Lung (tissue), 16 donors: ENCODE measurements around the gene PVR. TPM values are rescaled to one million over a fixed set of nuclear protein-coding genes. Genes with fewer than 3 reads are reported as not detected.

Experiments used
- ATAC-seq: fragments of 200-7000 bp; cut with Tn5 transposase; one replicate; pipeline ENCODE4 v1.9.1; 2020; ENCODE audit warnings: moderate number of reproducible peaks; ENCODE audit not compliant: insufficient read depth, low FRiP score
- DNase-seq, 3 donors: peaks; one replicate each; pipeline ENCODE4 v3.0.0-alpha.2; 2013 to 2017
- H3K27ac ChIP-seq, 2 donors: one replicate each; pipeline ENCODE4 v1.5.1; 2013; ENCODE audit warnings: mild to moderate bottlenecking in 2 of 2, moderate library complexity in 2 of 2, control low read depth in 1 of 2, inconsistent platforms in 1 of 2, low read depth in 1 of 2, low read length in 1 of 2
- H3K27me3 ChIP-seq, 3 donors: one replicate each; pipeline ENCODE4 v1.5.1; 2013; ENCODE audit warnings: low read length in 2 of 3; ENCODE audit not compliant: control insufficient read depth in 3 of 3, insufficient read depth in 3 of 3
- H3K36me3 ChIP-seq, 4 donors: one replicate each; pipeline ENCODE4 v1.5.1; 2013; ENCODE audit warnings: low read length in 4 of 4, mild to moderate bottlenecking in 1 of 4, moderate library complexity in 1 of 4; ENCODE audit not compliant: control insufficient read depth in 4 of 4, insufficient read depth in 4 of 4
- H3K4me1 ChIP-seq, 5 donors: one replicate each; pipeline ENCODE4 v1.5.1; 2013; ENCODE audit warnings: low read length in 5 of 5, mild to moderate bottlenecking in 2 of 5, moderate library complexity in 1 of 5; ENCODE audit not compliant: control insufficient read depth in 5 of 5, insufficient read depth in 5 of 5
- H3K4me3 ChIP-seq: one replicate; pipeline ENCODE4 v1.5.1; 2013; ENCODE audit warnings: mild to moderate bottlenecking, control low read depth, moderate library complexity
- H3K9ac ChIP-seq, 2 donors: one replicate each; pipeline ENCODE4 v1.5.1; 2013; ENCODE audit warnings: low read length in 2 of 2, control low read depth in 1 of 2; ENCODE audit not compliant: insufficient read depth in 1 of 2
- H3K9me3 ChIP-seq, 4 donors: one replicate each; pipeline ENCODE4 v1.5.1; 2013; ENCODE audit warnings: low read length in 3 of 4, mild to moderate bottlenecking in 1 of 4, moderate library complexity in 1 of 4; ENCODE audit not compliant: control insufficient read depth in 4 of 4, insufficient read depth in 3 of 4
- WGBS, 2 donors: extraction: QIAGEN DNeasy Blood & Tissue Kit; methylation state at CpG; one replicate each; pipeline ENCODE4 v1.1.7; 2013; 5-methylcytosine and 5-hydroxymethylcytosine counted together
- long read RNA-seq, 5 donors: transcript quantifications; one replicate each; lab custom pipeline, GENCODE V29; 2026
- polyA plus RNA-seq, 2 donors: library from polyadenylated mRNA; stranded (reverse); fragments of 200-250 nt; gene quantifications; one replicate each; pipeline ENCODE4 v1.2.1, GENCODE V29; 2013
- total RNA-seq, 2 donors: library from RNA; depleted of rRNA in 1 of 2; stranded (reverse); fragments of >200 nt in 1 of 2; gene quantifications; one replicate each; pipeline ENCODE4 v1.2.1, GENCODE V29; 2014 to 2021
- TF ChIP-seq, protein P1 (sequence below): IDR thresholded peaks from 2 replicates; pipeline ENCODE4 v1.5.1; 2012; ENCODE audit warnings: mild to moderate bottlenecking; ENCODE audit errors: control extremely low read depth, extremely low read depth
- donor health status: control.
- donor health status: control.
- donor health status: Bipolar disorder and iron deficiency.
- donor health status: healthy.
- donor health status: DM: yes; HTN: yes; CAD: no.

PVR gene, protein sequence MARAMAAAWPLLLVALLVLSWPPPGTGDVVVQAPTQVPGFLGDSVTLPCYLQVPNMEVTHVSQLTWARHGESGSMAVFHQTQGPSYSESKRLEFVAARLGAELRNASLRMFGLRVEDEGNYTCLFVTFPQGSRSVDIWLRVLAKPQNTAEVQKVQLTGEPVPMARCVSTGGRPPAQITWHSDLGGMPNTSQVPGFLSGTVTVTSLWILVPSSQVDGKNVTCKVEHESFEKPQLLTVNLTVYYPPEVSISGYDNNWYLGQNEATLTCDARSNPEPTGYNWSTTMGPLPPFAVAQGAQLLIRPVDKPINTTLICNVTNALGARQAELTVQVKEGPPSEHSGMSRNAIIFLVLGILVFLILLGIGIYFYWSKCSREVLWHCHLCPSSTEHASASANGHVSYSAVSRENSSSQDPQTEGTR
- total RNA-seq = 10 to 100 TPM; 26.5 to 46.4 TPM
- polyA plus RNA-seq = 10 to 100 TPM; 26.4 to 51.6 TPM
- long read RNA-seq, donor 1, transcript PVR-205 (8 exons, 3,325 nt) = major isoform, 5 of 18 reads
- long read RNA-seq, donor 1, partial matches to known transcripts = 11 of 18 reads
- long read RNA-seq, donor 1, other reads (novel, unspliced or antisense) = 0 of 18 reads
- long read RNA-seq, donor 2, partial matches to known transcripts = 0 of 3 reads
- long read RNA-seq, donor 2, other reads (novel, unspliced or antisense) = 0 of 3 reads
- long read RNA-seq, donor 3, partial matches to known transcripts = 0 of 1 reads
- long read RNA-seq, donor 3, other reads (novel, unspliced or antisense) = 0 of 1 reads
- long read RNA-seq, donor 4, partial matches to known transcripts = 12 of 13 reads
- long read RNA-seq, donor 4, other reads (novel, unspliced or antisense) = 0 of 13 reads
- long read RNA-seq, donor 5, partial matches to known transcripts = 0 of 4 reads
- long read RNA-seq, donor 5, other reads (novel, unspliced or antisense) = 0 of 4 reads

DNA sequence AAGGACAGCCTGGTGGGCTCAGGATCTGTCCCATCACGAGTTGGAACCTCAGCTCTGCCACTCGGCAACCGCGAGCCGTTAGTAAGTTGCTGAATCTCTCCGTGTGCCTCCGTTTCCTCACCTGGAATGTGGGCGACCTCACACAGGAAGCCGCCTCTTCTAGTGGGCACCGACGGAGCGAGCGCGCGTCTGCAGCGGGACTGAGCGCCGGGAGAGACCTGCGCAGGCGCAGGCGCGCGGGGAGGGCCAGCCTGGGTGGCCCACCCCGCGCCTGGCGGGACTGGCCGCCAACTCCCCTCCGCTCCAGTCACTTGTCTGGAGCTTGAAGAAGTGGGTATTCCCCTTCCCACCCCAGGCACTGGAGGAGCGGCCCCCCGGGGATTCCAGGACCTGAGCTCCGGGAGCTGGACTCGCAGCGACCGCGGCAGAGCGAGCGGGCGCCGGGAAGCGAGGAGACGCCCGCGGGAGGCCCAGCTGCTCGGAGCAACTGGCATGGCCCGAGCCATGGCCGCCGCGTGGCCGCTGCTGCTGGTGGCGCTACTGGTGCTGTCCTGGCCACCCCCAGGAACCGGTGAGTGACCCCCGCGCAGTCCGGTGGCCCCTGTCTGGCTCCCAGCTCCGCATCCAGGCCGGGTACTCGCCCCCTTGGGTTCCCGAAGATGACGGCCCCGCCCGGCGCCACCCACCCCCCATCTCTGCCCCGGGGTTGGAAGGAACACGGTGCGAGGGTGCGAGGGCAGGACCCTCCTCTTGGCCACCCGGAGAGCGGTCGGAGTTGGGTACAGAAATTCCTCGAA lies at the start of gene PVR:
Gene PVR, plus strand, starts transcription at position 306 of the 797 bp plus-strand sequence. Its CDS starts 187 bp downstream, at position 493.
- H3K9me3 ChIP-seq = no peaks in the 10 kb centered on the region
- H3K4me1 ChIP-seq = peaks cover 3 to 17% (median 8%) of the 10 kb centered on the region in 5 donors
- H3K27me3 ChIP-seq = no peaks in the 10 kb centered on the region
- ATAC-seq = peak; percentile 93
- H3K9ac ChIP-seq = peak within 1 kb of the TSS; percentile 68 to 76
- DNase-seq = peak; percentile 72 to 81 (median 79)
- peak within 1 kb of the TSS; percentile 92 to 95 for H3K27ac ChIP-seq
- TF ChIP-seq, protein P1, sequence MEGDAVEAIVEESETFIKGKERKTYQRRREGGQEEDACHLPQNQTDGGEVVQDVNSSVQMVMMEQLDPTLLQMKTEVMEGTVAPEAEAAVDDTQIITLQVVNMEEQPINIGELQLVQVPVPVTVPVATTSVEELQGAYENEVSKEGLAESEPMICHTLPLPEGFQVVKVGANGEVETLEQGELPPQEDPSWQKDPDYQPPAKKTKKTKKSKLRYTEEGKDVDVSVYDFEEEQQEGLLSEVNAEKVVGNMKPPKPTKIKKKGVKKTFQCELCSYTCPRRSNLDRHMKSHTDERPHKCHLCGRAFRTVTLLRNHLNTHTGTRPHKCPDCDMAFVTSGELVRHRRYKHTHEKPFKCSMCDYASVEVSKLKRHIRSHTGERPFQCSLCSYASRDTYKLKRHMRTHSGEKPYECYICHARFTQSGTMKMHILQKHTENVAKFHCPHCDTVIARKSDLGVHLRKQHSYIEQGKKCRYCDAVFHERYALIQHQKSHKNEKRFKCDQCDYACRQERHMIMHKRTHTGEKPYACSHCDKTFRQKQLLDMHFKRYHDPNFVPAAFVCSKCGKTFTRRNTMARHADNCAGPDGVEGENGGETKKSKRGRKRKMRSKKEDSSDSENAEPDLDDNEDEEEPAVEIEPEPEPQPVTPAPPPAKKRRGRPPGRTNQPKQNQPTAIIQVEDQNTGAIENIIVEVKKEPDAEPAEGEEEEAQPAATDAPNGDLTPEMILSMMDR = no peak
- 0% methylated on average over 61 to 70 of the region's 70 CpGs for WGBS, 2 donors
- peaks cover 0 to 8% (median 0%) of the 10 kb centered on the region in 4 donors for H3K36me3 ChIP-seq
- H3K4me3 ChIP-seq = peak within 1 kb of the TSS; percentile 95

DNA sequence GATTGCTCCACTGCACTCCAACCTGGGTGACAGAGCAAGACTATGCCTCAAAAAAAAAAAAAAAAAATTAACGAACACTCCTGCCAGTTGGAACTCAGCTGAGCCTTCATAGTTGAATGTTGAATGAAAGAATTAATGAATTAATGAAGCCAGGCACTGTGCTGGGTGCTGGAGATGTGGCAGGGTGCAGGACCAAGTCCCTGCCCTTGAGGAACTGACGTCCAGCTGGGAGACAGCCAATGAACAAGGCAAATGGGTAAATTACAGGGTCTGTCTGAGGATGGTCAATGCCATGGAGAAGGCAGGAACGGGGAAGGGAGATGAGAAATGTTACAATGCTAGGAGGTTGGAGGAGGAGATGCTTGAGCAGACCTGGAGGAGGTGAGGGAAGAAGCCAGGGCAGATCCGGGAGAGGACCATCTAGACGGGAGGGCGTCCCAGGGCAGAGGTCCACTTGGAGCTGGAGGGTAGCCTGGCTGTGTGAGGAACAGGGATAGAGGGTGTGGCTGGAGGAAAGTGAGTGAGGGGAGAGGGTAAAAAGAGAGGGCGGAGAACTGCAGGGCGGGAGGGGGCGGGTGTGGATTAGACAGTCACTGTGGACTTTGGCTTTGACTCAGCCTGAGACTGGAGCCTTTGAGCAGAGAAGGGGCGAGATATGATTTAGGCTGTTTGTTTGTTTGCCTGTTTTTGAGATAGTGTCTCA lies 47.1 kb upstream of the PVR start:
- Histone ChIP-seq H3K36me3 (no peaks in the 10 kb centered on the region), H3K4me1 (peaks cover 0 to 12% (median 0%) of the 10 kb centered on the region in 5 donors), H3K27me3 (no peaks in the 10 kb centered on the region), H3K4me3 (no peak overlapping the region), H3K27ac (no peak overlapping the region), H3K9ac (no peak overlapping the region), H3K9me3 (peaks cover 0 to 4% (median 2%) of the 10 kb centered on the region in 4 donors)
- ATAC-seq = no peak
- 84 to 89% methylated on average over 10 of the region's 10 CpGs for WGBS, 2 donors
- TF ChIP-seq, protein P1 = no peak
- DNase-seq = no peak

DNA sequence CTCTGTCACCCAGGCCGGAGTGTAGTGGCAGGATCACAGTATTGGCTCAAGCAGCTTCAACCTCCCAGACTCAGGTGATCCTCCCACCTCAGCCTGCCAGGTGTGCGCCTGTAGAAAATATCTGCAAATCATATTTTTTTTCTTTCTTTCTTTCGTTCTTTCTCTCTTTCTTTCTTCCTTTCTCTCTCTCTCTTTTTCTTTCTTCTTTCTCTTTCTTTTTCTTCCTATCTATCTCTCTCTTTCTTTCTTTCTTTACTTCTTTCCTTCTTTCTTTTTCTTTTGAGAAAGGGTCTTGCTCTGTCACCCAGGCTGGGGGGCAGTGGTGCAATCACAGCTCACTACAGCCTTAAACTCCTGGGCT lies 46.6 kb upstream of the PVR start:
- Histone ChIP-seq H3K9me3 (peaks cover 0 to 4% (median 2%) of the 10 kb centered on the region in 4 donors), H3K36me3 (no peaks in the 10 kb centered on the region), H3K4me3 (no peak overlapping the region), H3K27me3 (no peaks in the 10 kb centered on the region), H3K4me1 (peaks cover 0 to 14% (median 0%) of the 10 kb centered on the region in 5 donors), H3K9ac (no peak overlapping the region), H3K27ac (no peak overlapping the region)
- WGBS, 2 donors = 77 to 78% methylated on average over 3 of the region's 3 CpGs
- DNase-seq (no peak), ATAC-seq (no peak)
- TF ChIP-seq, protein P1 = no peak
